Measurements from ENCODE around the gene TSPAN18.

The TSPAN18 gene

DNA sequence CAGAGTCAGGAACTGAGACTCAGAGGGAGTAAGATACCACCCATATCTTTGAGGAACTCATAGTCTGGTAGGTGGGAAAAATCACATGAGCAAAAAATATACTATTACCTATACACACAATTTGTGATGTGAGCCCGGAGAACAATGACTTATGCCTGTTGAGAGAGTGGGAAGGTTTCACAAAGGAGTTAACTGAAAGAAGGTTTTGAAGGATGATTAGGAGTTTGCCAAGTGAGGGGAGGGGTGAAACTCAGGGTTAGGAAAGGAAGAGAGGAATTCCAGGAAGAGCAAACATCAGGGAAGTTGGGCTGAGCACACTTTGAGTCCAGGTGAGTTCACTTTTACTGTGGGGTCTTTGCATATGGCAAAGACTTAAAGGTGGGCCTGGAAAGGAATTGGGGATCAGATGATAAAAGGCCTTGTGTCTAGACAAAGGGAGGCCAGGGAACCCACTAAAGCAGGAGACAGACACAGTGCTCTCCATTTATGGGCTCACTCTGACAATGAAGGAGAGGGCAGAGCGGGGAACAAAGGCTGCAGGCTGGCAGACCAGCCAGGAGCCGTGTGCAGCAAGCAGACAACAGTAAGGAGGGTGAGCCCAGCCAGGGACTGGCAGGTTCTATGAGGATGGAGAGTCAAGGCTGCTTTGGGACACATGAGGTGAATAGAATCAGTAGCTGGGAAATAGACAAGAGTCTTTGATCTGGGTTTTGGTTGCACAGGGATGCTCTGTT, 33.1 kb downstream of the TSPAN18 start:
- ATAC-seq (no peak), DNase-seq (no peak)

- ATAC-seq (no peak), DNase-seq (no peak)
Measured at GRCh38 chr11:44760477-44760872, 33.7 kb downstream of the TSPAN18 start.

GRCh38 chr11:44760917-44761550, 34.3 kb downstream of the TSPAN18 start:
- ATAC-seq, result no peak
- no peak for DNase-seq

- DNase-seq, result no peak
- no peak for ATAC-seq
Measured at GRCh38 chr11:44761551-44761961, 34.8 kb downstream of the TSPAN18 start.

- no peak for ATAC-seq
- no peak for DNase-seq
Measured at GRCh38 chr11:44763121-44763820, 36.5 kb downstream of the TSPAN18 start.

- DNase-seq (no peak), ATAC-seq (no peak)
Measured at GRCh38 chr11:44764583-44764982, 37.8 kb downstream of the TSPAN18 start.

DNA sequence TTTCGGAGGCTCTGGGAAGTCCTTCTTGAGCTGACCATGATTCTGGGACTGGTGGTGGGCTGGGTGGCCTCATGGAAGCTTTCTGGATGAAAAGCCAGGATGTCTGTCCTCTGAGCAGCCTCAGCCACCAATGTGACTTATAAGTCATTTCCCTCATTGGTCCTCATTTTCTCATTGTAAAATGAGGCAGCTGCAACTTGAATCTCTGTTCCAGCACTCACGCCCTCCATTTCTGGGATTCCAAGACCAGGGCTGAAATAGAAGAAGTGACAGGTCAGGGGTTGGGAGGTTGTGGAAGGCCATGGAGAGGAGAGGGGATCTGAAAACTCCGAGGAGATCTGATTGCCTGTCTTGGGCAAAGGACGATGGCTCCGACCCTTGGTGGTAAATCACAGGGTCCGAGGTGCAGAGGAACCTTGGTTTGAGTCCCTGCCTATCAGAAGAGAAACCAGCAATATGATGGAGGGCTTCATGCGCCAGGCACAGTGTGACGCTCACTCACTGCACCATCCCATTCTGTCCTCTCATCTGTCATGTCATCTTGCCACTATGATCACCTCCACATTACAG, 38.3 kb downstream of the TSPAN18 start:
- ATAC-seq (no peak), DNase-seq (no peak)

DNA sequence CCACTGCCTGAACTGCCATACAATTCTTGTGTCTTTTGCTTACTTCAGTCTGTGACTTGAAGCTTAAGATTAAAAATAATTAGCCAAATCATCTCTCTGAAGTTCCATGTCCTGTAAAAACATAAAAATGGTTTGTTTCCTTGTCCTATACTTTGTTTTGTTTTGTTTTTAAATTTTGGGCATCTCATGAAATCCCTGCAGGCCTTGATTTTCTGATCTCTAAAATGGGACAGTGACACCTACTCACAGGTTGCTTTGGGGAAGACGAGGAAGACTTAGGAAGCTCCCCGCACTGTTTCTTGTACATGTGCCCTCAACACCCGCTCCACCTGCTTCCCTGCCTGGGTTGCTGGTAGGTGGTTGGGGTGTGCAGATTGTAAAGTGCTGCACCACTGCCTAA, 38.9 kb downstream of the TSPAN18 start:
- ATAC-seq (no peak), DNase-seq (no peak)

DNA sequence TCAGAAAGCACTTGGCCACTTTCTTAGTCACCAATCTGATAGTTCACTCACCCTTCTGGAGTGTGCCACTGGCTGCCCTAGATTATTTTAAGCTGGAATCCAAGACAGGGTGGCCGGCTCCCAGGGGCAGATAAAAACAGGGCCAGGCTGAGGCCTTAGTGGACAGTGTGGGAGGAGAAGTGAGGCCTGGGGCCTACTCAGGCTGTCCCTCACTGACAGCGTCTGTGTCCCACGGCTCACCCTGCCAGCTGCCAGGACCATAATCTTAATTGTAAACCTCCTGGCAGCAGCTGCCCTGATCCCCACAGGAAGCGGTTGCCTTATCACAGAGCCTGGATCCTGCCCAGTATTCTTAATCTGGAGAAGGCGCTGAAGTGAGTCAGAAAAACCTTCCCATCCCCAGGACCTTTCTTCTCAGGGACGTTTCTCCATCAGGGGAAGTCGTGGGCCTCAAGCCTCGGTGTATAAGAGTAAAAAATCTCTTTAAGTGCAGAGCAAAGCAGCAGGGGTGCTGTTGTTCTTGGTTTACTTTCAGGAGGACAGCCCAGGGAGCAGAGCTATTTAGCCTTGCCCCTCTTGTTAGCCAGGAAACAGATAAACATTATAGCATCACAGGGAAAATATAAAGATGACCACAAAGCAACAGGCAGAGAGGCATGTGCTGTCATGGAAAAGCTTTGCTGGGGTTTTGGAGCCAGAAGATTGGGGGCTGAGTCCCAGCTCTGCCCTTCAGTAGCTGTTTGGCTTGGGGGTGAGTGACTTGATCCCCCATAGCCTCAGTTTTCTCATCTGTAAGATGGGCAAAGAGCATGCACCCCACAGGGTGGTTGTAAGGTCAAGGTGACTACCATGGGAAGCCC, 39.6 kb downstream of the TSPAN18 start:
- ATAC-seq, result no peak
- no peak for DNase-seq

DNA sequence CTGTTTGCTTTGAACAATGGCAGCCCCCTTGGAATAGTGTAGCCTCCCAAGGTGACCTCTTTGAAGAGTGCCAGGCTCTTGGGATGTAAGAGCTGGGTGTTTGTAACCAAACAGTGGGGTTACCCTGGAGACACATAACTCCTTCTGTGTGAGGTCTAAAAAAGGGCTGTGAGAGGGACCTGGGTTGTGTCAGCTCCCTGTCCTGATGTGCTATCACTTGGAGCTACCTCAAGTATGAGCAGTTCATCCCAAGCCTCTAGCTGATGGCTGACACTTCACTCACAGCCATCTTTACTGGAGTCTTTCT, 40.2 kb downstream of the TSPAN18 start:
- DNase-seq, result no peak
- no peak for ATAC-seq

GRCh38 chr11:44767421-44767820, 40.7 kb downstream of the TSPAN18 start:
- ATAC-seq, result no peak

DNA sequence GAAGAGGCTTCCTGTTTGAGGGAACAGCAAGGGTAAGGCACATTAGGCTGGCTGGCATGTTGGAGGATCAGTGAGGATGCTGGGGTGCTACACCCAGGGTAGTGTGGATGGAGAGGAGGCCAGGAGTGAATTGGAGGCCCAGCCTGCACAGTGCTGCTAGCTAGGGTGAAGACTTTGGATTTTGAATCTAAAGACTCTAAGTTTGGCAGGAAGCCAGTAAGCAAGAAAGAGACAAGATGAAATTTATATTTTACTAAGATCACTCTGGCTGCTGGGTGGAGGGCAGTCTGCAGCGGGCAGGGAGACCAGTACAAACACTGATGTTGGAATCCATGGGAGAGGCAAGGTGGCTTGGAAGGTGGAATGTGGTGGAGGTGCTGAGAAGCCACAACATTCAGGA, 43.6 kb downstream of the TSPAN18 start:
- DNase-seq, result no peak
- ATAC-seq, result no peak

More at GRCh38 chr11:44767421-44767820, 40.7 kb downstream of the TSPAN18 start:
- DNase-seq, result no peak

- DNase-seq, result no peak
Measured at GRCh38 chr11:44771252-44771734, 44.5 kb downstream of the TSPAN18 start.

GRCh38 chr11:44771841-44772240, 45.1 kb downstream of the TSPAN18 start:
- ATAC-seq (no peak), DNase-seq (no peak)

More at GRCh38 chr11:44771252-44771734, 44.5 kb downstream of the TSPAN18 start:
- ATAC-seq, result no peak

- ATAC-seq, result no peak
- no peak for DNase-seq
Measured at GRCh38 chr11:44773351-44773965, 46.7 kb downstream of the TSPAN18 start.

- DNase-seq (no peak), ATAC-seq (no peak)
Measured at GRCh38 chr11:44774108-44774507, 47.3 kb downstream of the TSPAN18 start.

DNA sequence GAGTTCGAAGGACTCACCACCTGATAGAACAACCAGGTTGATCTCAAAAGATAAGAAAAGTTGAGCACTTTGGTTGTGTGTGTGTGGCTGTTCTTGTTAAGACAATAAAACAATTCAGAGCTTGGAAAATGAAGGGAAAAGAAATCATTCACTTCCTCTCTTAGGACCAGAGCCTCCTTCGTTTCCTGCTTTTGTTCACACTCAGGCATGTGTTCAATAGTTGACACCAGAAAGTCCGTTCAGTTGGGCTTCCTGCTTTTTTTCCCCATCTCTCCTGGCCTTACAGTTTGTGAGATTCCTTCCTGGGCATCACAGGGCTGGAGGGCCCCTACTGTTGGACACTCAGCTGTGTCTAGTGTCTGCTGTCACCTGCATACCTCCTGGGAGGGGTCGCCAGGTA, 48.0 kb downstream of the TSPAN18 start:
- no peak for DNase-seq
- no peak for ATAC-seq

DNA sequence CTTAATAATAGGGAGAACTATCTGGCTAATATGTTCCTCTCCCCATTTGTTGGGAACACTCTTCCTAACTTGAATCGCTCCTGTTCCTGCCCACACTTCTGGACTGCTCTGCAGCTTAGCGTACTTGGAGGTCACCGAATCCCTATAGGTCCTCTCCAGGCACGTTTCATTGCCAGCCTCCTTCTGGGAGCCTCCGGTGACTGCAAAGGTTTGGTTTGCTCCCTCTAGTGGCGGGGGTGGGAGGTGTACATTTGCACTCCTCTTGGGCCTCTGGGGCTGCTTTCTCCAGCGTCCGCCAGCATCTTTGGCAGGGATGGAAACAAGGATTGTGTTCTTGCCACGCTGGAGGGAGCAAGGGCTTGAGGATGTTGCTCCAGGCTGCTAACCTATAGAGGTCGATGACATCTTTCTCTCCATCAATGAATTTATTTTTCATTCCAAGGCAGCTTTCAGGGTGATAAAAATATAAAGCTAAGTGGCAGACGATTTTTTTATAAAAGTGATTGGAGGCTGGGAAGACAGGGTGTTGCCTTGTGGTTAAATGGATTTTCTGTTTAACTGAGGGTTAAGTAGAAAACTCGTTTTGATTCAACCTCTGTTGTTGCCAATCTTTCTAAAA, 48.7 kb downstream of the TSPAN18 start:
- ATAC-seq (peak; percentile 83), DNase-seq (peak; percentile 70)

- ATAC-seq, result no peak
- no peak for DNase-seq
Measured at GRCh38 chr11:44775985-44776446, 49.3 kb downstream of the TSPAN18 start.

DNA sequence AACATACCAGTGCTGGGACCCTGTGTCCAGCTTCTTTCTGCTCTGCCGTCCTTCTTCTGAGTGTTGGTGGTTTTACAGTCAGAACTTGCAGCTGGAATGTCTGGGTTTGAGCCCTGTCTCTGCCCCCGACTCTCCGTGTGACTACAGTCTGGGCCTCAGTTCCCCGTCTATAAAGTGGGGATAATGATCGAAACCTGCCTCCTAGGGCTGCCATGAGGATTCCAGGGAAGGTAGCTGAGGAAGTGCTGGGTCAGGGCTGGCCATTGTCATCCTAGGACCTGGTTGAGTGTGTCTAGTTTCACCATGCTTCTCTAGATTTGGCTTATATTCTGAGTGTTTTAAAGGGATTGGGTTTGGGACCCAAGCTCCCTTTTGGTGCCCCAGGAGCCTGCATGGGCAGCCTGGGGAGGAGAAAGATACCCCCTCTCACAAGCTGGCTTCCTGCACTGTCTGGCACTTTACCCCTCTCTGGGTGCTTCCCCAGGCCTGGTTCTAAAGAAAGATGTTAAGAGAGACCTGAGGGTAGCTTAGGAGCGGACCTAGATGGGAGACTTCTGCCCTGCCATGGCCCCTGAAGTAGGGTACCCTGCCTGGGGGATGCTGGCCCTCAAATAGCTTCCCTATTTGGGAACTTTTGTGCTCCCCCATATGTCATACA, 49.9 kb downstream of the TSPAN18 start:
- no peak for ATAC-seq
- DNase-seq, result no peak

All from stimulated activated naive CD8-positive, alpha-beta T cell treated with anti-CD3 and anti-CD28 coated beads, Interleukin-15, Interleukin-2, amounts not matched to agents 100 U/mL and 50 U/mL, for 24 hours (primary cell).